DMS53 (cell line): Measurements from ENCODE around the gene CFAP77.
"Not testable (repeated sequence)": the region's sequence is repeated elsewhere in the genome, so short reads cannot be mapped to it uniquely, and the experiment has no call there.

Experiments
- DNase-seq: peaks from one replicate; lab custom pipeline; 2025; lab: John Stamatoyannopoulos, UW

CFAP77 gene

DNA sequence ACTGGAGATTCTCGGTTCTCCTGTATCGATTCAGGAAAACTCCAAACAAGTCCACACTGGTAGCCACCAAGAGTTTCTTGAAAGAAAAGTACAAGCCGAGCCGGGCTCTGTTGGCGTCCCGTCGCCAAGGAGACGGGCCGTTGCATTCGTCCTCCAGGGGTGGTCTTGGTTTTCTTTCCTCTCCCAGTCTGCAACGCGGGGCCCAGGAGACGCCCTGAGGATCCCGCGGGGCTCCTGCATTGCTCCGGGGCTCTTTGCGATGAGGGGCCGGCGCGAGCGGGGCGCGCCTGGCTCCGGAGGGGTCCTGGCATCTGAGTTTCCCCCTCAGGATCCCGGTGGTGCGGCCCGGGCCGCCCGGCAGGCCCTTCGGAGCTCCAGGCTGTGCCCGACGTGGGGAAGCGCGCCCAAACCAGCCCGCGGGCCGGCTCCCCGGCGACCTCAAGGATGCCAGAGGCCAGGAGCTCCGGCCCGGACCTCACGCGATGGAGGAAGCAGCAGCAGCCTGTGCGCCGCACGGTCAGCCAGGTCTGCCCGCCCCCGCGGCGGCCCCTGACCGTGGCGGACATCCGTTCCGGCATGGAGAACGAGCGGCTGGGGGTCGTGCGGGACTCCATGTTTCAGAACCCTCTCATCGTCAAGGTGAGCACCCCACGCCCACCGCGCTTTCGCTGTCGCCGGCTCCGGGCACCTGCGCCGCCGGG is at the start of gene CFAP77:
Gene CFAP77 (plus strand): TSS at position 384 of the 701 bp plus-strand sequence. CDS start 61 bp downstream, at position 445.
- peak; percentile 77 for DNase-seq

DNA sequence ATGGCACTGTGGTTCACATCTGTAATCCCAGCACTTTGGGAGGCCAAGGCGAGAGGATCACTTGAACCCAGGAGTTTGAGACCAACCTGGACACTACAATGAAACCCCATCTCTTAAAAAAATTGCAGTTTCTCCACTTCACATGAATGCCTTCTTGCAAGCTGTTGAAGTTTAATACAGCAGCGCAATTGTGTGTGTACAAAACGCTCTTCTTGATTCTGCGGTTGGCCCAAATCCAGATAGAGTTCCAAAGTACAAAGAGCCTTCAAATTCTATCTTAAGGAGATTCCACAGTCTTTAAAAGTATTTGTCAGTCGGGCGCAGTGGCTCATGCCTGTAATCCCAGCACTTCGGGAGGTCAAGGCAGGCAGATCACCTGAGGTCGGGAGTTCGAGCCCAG is 45.9 kb upstream of the CFAP77 start:
- no peak for DNase-seq

DNA sequence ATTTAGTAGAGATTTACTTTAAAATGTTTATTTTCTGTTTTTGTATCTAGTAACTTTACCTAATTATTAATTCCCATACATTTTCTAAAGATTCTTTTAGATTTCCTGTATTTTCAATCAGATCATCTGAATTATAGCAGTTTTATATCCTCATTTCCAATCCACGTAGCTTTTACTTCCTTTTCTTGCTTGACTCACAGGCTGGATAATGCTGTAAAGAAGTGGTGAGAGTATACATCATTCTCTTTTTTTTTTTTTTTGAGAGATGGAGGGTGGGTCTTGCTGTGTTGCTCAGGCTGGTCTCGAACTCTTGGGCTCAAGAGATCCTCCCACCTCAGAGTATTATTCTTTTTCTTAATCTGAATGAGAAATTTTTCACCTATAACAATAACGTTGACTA is 44.0 kb upstream of the CFAP77 start:
- no peak for DNase-seq

DNA sequence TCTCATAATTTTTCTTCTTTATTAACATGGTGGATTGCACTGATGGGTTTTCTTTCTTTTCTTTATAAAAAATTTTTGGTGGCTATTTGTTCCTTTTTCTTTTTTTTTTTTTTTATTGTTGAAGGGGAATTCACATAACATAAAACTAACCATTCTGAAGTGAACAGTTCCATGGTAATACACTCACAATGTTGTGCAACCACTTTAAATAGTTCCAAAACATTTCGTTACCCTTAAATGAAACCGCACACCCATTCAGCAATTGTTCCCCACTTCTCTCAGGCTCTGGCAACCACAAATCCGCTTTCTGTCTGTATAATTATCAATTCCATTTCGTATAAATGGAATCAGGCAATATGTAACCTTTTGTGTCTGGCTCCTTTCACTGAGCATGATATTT is 43.5 kb upstream of the CFAP77 start:
- no peak for DNase-seq

DNA sequence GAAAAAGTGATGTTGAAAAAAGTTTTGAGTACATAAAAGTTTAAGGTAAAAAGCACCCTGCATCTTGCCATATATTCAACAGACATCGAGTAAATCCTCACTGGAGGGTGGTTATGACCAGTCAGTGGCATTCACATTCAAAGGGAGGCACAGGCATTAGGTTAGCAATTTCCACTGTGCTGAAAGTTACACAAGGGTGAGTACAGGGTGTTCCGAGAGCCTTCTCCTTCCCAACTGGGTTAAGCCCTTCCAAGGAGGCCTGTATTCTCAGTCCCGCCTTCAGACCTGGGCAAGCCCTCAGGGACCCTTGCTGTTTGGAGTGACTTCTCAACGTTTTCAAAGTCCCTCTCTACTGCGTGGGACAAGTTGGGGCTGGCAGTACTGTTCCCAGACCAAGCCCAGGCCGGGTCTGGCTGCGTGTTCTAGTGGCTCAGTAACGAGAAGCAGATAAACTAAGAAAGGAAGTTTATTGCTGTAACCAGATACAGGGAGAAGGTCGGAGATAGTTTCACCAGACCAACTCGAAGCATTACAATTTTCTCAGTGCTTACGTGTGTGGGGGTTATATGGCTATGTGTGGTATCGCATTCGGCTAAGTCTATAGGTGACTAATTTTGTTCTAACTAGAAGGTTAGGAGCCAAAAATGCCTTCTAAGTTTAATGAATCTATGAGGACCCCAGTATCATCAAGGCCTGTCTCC is 42.2 kb upstream of the CFAP77 start:
- DNase-seq, result no peak

DNA sequence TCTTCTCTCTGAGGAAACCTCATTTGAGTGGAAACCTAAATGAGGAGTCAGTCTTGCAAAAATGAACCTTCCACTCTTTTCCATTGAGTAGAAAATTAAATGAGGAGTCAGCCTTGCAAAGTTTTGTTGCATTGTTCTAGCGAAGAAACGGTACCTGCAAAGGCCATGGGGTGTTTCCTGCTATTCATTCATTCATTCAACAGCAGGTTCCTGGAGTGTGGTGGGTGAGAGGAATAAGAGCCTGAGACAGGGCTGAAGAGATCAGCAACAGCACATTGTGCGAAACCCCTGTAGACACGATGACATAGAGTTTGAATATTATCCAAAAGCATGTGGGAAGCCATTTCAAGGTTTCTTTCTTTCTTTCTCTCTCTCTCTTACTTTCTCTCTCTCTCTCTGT is 40.6 kb upstream of the CFAP77 start:
- DNase-seq, result no peak

DNA sequence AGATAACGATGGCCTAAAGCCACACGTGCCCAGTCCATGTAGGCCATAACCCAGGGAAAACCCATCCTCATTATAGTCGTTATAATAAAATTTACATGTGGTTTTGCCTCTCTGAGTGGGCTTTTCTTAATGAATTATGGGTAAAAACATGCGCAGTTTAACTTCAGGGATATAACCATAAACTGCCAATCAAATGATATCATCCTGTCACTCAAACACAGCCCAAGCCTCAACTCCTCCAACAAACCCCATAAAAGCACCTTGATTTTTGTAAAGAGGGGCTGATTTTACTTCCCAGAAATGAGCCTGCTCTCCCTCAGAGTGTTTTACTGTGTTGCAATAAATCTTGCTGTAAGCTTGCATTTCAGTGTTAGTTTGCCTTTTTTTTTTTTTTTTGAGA is 39.4 kb upstream of the CFAP77 start:
- DNase-seq, result no peak

DNA sequence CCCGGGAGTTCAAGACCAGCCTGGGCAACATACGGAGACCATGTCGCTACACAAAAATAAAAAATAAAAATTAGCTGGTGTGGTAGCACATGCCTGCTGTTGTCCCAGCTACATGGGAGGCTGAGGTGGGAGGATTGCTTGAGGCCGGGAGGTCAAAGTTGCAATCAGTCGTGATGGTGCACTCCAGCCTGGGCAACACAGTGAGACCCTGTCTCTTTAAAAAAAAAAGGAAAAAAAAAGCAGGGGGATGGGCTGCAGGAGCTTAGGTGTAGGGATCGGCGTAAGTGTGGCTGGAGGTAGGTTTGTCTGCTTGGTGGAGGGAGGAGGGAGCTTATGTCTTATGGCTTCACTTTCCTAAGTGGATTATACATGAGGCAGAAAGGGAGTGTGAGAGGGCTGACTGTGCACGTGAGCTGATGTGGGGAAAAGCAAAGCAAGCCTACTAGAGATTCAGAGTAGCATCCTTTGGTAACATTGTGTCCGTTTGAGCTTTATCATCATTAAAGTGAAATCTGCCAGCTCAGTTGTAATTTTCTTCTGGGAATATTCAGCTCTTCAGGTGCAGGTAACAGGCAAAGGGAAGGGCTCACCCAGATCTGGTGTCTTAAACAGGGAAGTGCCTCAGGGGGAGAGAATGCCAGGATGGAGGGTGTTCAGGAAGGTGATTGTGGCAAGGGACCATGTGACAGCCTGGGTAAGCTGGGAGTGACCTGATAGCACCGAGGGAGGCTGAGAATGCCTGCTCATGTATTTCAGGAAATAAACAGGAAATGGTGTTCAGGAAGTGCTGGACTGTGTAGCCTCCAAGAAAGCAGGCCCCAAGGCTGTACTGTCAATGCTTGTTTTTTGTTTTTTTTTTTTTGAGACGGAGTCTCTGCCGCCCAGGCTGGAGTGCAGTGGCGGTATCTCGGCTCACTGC is 37.6 kb upstream of the CFAP77 start:
- DNase-seq, result peak; percentile 57

DNA sequence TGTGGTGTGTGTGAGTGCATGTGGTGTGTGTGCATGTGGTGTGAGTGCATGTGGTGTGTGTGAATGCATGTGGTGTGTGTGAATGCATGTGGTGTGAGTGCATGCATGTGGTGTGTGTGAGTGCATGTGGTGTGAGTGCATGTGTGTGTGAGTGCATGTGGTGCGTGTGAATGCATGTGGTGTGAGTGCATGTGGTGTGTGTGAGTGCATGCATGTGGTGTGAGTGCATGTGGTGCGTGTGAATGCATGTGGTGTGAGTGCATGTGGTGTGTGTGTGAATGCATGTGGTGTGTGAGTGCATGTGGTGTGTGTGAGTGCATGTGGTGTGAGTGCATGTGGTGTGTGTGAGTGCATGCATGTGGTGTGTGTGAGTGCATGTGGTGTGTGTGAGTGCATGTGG is 32.2 kb upstream of the CFAP77 start:
- not testable (repeated sequence) for DNase-seq

DNA sequence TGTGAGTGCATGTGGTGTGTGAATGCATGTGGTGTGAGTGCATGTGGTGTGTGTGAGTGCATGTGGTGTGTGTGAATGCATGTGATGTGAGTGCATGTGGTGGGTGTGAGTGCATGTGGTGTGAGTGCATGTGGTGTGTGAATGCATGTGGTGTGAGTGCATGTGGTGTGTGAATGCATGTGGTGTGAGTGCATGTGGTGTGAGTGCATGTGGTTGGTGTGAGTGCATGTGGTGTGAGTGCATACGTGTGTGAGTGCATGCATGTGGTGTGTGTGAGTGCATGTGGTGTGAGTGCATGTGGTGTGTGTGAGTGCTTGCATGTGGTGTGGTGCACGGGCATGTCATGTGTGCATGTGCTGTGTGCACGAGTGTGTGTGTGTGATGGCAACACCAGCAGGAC is 31.6 kb upstream of the CFAP77 start:
- not testable (repeated sequence) for DNase-seq

DNA sequence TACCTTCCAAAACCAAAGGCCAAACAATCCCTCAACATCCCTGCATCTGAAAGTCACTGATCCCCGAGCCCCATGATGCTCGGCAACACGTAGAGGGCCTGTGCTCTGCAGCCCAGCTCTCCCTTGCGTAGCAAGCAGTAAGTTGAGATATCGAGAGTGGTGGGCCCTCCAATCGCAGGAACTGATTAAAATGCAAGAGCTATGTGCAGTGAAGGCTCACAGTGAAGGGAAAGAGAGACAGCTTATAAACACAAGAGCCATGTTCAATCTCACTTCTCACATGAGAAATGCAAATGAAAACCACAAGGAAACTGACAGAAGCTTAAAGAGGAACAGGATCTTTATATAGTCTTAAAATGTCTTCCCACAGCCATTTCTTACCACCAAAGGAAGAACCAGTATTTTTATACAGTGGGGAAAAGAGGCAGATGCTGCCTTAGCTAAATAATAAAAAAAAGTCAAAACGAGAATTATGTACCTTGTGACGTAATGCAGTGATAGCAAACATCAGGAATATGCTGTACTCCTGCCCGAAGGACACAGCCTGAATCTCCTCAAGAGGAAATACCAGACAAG is 28.0 kb upstream of the CFAP77 start:
- no peak for DNase-seq

DNA sequence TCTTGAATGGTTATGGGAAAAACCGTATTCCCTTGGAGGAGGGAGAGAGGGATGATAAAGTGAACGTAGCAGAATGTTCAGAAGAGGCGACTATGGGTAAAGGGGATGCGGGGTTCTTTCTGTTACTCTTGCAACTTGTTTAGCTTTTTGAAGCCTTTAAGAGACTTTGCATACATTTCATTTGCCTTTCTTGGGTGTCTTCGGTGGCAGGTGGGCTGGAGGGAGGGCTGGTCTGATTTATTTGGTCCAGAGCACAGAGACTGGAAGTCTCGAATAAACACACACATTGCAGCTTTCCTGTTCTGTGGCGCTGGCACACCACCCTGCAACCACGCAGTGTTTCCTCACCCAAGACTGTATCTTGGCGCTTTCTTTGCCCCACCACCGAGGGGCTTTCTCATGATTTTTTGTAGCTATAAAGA is 26.5 kb upstream of the CFAP77 start:
- DNase-seq, result no peak

DNA sequence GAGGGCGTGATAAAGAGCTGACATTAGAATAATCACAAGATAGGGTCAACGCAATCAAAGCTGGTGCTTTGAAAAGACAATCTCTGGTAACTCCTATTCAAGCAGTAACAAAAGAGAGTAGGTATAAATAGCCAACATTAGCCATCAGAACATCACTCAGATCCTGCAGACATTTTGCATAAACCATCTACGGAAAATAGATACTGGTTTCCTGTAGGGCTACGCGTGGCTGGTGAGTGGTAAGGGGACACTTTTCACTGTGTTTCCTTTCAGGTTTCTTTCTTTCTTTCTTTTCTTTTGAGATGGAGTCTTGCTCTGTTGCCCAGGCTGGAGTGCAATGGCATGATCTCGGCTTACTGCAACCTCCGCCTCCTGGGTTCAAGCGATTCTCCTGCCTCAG is 25.6 kb upstream of the CFAP77 start:
- DNase-seq, result no peak

DNA sequence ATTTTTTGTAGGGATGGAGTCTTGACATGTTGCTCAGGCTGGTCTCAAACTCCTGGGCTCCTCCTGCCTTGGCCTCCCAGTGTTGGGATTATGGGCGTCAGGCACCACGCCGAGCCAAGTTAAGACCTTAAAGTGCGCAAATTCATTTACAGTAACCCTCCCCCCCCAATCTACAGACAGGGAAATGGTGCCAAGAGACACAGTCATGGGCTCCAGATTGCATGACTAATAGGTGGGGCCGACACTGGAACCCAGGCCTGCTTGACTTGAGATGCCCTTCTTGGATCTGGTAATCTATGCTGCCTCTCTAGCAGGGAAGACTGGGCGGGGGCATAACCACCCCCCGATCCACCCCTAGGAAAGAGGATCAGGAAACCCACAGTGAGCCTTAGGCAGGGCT is 22.9 kb upstream of the CFAP77 start:
- DNase-seq, result no peak

DNA sequence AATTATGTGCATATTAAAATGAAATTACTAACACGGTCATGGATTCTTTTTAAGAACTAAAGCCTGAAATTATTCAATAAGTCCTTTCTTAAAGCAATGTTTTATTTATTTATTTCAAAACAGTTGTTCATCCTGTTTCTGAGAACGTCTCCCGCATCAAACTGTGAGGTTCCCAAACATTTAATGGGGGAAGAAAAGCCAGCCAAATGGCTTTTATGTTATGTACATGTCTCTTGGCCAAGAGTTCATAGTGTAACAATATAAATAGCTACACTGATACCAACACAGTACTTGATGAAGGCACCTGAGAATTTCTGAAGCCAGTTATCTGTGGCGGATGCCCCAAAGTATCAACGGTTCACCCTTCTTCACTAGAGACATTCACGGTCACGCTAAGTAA is 19.0 kb upstream of the CFAP77 start:
- DNase-seq, result no peak

DNA sequence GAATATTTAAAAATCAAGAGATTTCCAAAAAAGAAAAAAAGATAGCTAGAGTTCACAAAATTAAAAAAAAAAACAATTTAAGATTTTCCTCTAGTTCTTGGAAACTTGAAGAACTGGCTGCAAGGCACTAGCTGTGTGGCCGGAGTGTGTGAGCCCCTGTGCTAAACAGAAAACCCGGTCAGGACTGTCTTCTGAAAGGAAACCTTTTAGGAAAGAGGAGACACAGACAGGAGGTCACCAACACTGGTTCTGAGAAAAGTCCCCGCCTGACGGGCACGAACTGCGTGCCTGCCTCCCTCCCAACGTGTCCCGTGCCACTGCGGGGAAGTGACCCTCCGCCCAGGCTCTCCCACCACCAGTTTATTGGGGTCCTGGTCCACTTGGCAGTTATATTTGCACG is 18.6 kb upstream of the CFAP77 start:
- DNase-seq, result no peak

DNA sequence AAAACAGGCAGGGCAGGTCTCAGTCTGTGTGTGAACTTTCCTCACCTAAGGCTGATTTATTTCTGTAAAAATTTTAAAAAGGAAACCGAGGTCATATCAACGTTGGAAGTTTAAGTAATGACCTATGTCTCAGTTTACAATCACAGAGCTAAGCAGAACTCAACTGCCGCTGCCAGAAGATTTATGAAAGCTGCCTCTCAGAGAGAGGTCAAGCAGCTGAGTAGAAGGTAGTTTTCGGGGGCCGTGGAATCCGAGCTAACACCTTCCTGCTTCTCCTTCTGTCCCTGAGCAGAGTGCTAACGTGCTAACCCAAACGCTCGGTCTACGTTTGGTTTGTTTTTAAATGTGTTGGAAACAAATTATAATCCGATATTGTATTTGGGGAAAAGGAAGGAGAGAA is 14.5 kb upstream of the CFAP77 start:
- no peak for DNase-seq

DNA sequence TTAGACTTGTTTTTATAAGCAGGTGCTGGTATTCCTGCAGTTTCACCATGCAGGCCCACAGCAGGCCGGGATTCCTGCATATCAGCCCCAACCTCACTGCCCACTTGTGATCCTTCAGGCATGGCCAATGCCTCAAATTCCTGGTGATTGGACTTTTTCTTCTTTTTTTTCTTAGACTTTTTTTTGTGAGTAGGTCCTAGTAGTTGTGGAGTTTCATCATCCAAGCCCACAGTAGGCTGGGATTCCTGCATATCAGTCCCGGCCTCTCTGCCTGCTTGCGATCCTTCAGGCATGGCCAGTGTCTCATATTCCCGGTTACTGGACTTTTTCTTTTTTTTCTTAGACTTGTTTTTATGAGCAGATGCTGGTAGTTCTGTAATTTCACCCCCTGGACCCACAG is 8.2 kb upstream of the CFAP77 start:
- no peak for DNase-seq

DNA sequence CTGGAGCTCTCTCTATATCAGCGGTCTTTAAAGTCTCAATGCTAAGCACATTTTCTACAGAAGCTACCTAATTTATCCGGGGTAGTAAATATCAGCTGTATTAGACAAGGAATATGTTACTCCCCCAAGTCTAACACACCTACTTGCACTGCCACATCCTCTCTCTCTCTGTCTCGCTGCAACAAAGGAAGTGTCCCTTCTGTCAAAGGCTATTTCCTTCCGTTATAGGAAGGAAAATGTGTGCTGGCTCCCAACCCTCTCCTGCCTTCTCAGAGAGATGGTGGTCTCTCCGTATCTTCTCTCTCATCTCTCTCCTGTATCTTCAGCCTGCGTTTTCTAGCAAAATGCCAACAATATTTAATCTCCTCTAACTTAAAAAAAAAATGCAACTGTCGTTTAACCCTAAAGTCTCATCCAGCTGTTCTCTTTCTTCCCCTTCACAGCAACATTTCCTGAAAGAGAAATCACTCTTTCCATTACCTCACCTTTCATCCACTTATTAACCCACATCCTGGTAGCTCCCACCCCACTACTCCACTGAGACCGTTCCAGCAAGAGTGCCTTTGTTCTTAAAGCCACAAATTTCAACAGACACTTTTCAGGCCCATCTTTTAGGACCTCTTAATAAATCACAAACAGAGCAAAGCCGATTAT is 5.7 kb upstream of the CFAP77 start:
- no peak for DNase-seq

DNA sequence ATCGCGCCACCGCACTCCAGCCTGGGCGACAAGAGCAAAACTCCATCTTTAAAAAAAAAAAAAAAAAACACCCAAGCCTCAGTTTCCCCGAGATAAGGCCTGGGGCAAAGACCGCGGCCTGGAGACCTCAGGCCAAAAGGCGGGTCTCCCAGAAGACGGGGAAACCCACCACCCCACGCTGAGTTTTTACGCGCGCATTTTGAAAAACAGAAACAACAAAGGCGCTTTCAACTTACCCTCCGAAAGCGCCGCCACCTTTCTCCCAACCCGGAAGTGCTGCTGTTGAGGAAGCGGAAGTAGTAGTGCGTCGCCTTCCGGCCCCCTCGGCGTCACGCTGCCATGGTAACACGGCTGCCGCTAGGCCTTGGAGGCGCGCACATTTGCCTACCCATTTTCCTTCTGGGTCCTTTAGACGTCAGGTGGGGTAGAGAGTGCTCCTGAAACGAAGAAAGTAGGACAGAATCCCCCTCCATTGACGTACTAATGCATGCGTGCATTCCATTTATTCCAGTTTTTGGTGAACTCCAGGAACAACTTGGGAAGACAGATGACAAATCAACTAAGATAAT is 3.4 kb upstream of the CFAP77 start, which contains the start of gene TTF1:
Gene TTF1 (minus strand): TSS at position 287 of the 569 bp plus-strand sequence. CDS start 4,019 bp downstream, outside the sequence.
- peak; percentile 97 for DNase-seq

DNA sequence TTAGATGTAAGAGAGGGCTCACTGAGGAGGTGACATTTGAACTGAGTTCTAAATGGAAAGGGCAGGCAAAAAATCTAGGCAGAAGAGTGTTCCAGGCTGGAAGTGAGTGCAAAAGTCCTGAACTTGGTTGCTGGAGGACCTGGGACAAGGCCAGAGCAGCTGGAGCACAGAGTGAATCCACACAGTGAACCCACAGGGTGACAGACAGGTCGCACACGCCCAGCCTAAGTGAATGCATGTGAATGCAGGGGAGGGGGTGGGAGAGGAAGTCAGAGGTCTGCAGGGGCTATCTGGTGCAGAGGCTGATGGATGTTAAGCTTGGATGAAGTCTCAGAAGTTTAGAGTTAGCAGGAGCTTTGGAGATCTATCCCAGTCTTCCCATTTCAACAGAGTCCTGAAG is 2.8 kb upstream of the CFAP77 start:
- peak; percentile 20 for DNase-seq
